SK-N-MC (cell line): ENCODE results near the gene SLC5A5.

Experiments used
- EZH2 ChIP-seq: fragments of 200-600 bp; sonication (generic); IDR thresholded peaks from one replicate; pipeline ENCODE4 v1.6.1; 2017; ENCODE audit warnings: antibody characterized with exemption
- POLR2AphosphoS5 ChIP-seq: IDR thresholded peaks from 2 replicates; pipeline ENCODE4 v1.6.1; 2012; ENCODE audit warnings: mild to moderate bottlenecking, low read depth, low read length, borderline replicate concordance

- no peak for TF ChIP-seq POLR2AphosphoS5
- TF ChIP-seq EZH2: no peak
Observed at GRCh38 chr19:17860993-17861360, 10.8 kb upstream of the SLC5A5 start.
